ENCODE measurements around the gene STAT4.

Gene STAT4

GRCh38 chr2:191173206-191173605, 22.4 kb upstream of the STAT4 start:
- DNase-seq: no peak

GRCh38 chr2:191171708-191172355, 21.0 kb upstream of the STAT4 start:
- no peak for DNase-seq

DNA sequence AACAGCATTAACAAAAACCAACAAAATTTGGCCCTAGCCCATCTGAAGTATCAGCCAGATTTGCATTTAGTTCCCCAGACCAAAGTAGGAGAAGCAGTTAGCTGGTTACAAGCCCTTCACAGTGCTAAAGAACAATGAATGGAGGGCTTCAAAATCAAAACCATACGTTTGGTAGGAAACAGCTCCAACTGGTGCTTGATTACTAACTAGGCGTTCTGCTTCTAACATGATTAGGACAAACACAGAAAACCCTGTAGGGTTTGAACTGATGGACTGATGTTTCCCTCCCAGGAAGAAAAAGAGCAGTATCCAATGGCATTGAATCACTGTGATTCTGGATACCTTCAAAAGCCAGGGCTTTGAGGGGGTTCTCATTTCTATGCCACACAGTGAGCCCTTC, 20.5 kb upstream of the STAT4 start:
- no peak for DNase-seq

GRCh38 chr2:191170773-191171172, 20.0 kb upstream of the STAT4 start:
- DNase-seq: no peak

GRCh38 chr2:191170301-191170636, 19.5 kb upstream of the STAT4 start:
- no peak for DNase-seq

GRCh38 chr2:191169456-191170300, 18.9 kb upstream of the STAT4 start:
- DNase-seq: no peak

DNA sequence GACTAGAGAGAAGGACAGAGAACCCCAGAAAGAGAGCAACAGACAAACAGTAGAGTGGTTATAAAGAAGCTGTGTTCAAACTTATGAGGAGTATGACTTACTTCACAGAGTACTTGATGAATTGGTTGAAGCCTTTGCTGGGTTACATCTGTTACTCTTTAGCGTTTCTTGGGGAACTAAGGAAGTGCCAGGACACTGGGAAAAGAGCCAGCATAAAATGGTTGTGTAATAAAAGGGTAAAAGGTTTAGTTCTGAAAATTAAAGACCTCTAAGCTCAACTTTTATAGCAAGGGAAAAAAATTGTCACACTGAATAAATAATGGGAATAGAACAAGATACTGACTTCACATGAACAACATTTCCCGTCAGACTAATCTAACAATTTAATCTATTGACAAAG, 17.0 kb upstream of the STAT4 start:
- no peak for DNase-seq

GRCh38 chr2:191166756-191167445, 16.1 kb upstream of the STAT4 start:
- DNase-seq: no peak

- no peak for DNase-seq
Observed at GRCh38 chr2:191166111-191166755, 15.4 kb upstream of the STAT4 start.

- no peak for DNase-seq
Observed at GRCh38 chr2:191165176-191165643, 14.4 kb upstream of the STAT4 start.

DNA sequence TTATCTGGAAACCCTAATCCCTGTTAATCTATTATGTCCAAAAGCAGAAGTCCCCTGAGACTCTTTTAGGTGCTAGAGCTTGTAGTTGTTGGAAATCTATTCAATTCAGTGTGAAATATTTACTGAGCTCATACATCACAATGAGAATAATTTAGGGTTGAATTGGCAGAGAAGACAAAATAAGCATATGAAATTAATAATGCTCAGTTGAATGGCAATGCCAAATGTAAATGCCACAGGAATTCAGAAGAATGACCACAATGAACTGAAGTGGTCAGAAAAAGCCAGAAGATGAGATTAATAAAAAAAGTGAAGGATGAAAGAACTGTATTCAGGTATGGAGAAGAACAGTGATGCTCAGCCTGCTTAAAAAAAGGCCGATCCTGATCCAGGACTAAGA, 8.0 kb upstream of the STAT4 start:
- DNase-seq: no peak

DNA sequence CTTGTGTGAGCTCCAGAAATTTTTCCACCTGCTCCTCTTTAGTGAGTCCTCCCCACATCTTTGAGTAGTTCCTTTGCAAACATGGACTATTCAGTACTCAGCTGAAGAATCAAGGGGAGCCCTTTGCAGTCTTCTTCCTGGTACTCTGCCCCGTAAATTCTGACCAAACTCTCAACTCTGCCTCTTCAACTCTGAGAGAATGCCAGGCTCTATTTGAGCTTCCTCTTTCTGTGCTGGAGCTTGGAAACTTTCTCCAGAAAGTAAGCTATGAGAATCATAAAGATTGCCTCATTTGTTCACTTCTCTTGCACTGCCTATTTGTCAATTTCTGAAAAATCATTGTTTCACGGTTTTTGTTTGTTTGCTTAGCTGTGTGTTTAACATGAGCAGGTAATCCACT, 7.4 kb upstream of the STAT4 start:
- DNase-seq: no peak

DNA sequence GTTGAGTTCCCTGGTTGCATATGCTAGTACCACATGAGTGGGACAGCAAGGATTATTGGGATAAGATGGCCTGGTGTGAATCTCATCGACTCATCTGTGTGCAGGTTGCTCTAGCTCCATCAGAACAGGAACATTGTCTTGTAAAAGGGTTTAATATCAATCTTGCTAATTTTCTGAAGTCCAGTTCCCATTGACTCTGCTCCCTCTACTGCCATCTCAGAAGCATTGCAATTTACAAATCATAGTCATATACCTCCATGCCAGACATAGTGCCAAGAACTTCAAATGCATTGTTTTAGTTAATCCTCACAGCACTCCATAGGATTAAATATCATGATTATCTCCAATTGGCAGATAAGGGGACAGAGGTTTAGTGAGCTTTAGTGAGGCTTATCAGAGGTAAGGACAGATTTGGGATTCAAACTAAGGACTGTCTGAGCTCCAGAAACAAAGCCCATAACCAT, 4.8 kb upstream of the STAT4 start:
- no peak for DNase-seq

- no peak for DNase-seq
Observed at GRCh38 chr2:191153716-191154115, 2.9 kb upstream of the STAT4 start.

DNA sequence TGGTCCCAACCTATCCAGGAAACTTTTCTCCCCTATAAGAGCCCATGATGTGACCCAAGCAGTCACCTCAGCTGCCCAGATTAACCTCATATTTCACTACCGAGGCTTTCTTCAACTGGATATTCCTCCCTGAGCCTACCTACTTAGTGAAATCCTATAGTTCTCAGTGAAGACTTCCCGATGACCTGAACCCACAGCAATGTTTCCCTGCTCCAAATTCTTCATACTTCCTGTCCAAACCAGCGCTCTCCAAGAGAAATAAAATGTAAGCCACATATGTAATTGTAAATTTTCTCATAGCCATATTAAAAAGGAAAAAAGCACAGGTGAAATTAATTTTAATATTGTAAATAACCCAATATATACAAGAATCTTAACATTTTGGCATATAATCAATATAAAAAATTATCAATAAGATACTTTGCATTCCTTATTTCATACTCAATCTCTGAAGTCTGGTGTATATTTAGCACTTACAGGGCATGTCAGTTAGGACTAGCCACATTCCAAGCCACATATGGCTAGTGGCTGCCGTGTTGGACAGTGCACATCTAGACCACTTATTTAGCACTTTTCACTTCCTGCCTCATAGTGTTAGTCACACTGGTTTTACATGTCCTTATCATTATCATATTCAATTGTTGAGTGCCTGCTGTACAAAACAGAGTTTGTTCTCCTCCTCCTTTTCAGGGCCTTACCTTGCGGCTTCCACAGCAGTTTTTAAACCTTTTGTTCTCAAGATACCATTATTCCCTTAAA, 1.9 kb upstream of the STAT4 start:
- no peak for DNase-seq

GRCh38 chr2:191151331-191151730, 537 bp upstream of the STAT4 start:
- DNase-seq: no peak

DNA sequence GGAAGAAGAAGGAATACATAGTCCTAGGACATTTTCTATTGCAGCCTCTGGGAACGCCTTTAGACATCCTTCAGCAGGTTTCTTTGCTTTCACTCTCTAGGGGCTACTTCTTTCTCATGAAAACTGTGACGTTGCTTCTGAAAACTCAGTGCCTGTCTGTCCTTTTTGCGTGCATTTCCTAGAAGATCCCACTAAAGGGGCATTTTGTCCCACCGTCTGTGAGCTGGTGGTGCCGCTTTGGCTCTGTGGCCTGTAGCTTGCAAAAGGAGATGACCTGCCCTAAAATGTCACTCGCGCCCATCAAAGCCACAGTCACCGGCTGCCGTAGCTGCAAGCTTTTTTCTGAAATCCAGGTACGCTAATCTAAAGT, 579 bp downstream of the STAT4 start:
- DNase-seq: peak; percentile 44

DNA sequence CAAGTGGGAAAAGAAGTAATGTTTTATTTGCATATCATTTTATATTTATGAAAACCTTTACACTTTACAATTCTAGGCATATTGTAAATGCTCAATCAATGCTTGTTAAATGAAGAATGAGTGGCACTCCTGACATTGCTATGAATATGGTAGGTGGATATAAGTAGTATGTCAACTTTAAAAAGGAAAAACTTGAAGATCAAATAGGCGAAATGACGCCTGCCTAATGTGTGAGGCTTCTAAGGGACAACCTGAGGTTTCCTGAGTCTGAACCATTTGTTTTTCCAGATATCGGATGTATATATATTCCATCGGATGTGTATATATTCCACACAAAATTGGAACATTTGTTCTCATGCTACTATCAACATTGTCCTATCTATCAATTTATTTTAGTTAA, 1.4 kb downstream of the STAT4 start:
- no peak for DNase-seq

DNA sequence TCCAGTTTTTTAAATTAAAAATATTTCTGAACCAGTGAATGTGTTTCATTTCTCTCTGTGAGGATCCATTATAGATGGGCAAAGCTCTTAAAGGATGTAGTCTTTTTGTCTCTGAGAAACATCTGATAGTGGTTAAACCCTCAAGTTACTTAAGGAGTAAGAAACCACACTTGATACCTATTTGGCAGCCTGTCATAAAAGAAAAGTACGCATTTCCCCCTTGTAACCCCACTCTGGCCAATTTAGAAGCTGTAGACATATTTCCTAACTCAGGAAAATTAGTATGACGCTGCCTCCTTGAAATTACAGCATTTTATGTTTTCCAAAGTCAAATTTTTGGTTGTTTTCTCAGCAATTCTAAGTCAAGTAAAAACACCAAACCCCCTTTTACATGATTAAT, 2.0 kb downstream of the STAT4 start:
- DNase-seq: no peak

DNA sequence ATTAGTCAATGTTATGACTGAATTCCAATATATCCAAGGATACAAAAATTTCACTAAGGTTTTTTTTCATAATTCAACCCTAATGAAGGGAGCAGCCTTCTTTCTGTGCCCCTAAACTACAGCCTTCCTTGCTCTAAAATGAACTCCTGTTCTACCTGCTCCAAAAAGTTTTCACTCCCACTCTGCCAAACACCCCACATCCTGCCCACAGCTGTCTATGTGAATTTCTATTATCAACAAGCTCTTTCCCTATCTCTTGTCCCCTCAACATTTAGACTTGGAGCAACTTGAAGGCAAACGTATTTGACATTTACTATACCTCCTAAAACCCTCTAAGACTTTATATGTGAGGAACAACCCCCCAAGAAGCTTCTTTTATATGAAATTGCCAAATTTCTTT, 2.5 kb downstream of the STAT4 start:
- DNase-seq: no peak

DNA sequence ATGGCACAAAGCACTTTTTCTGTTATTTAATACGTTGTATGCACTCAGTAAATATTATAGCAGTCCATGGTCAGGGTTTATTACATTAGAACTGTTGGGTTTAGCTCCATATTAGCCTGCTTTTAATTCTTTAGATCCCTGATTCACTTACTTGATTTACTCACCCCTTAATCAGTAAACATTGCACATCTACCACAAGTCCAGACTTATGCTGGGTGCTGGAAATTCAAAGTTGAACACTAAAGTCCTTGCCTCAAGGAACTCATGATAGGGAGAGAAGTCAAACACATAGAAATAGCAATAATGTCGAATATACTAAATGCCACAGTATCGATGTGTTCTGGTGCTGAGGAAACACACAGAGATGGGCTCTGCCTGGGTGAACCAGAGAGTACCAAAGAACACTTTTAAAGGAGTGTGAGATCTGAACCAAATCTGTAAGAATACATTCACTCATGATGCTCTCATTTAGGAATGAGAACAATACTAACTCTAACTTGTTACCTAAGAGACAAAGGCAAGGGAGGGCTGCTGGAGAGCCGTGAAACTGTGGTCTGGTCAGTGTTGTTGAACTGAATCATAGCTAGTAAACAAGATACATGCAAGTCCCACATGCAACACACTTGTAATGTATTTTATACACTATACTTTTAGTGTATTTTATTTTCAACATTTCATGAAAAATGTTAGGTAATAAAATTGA, 4.9 kb downstream of the STAT4 start:
- no peak for DNase-seq

GRCh38 chr2:191144217-191144616, 6.6 kb downstream of the STAT4 start:
- DNase-seq: no peak

Data from right forelimb (tissue), 1 donor.